ENCODE results near the gene IPO11. TPM values are rescaled to one million over a fixed set of nuclear protein-coding genes. Genes with fewer than 3 reads are reported as not detected.

Gene IPO11
- total RNA-seq, 1 experiment from 2014 or later, result 66.5 TPM

GRCh38 chr5:62590387-62590786 lies 177.8 kb downstream of the IPO11 start:
- no peak for TF ChIP-seq EZH2 (IDR thresholded peaks at IDR 0.05; ENCODE audit: borderline replicate concordance, low read depth, low read length, poor library complexity, severe bottlenecking)
- TF ChIP-seq CTCF (conservative IDR thresholded peaks at IDR 0.05; ENCODE audit: low read depth, low read length), result no peak
- ChIA-PET CTCF (no interaction called here), POLR2A (ENCODE audit: low non-redundant PET) (no interaction called here)
- peaks cover 17% of the 10 kb centered on the region for H3K36me3 ChIP-seq (ENCODE audit: insufficient read depth, low read length, poor library complexity, severe bottlenecking)
- DNase-seq (ENCODE audit: low spot score), result no peak
- no peaks in the 10 kb centered on the region for H3K9me3 ChIP-seq (ENCODE audit: low read depth, low read length, poor library complexity, severe bottlenecking)
- H3K4me3 ChIP-seq (ENCODE audit: low read depth, low read length, poor library complexity, severe bottlenecking), result no peak overlapping the region
- BruUV-seq (replicated peaks), result no TSS peak
- peak overlapping the region; percentile 2 for H3K27ac ChIP-seq (ENCODE audit: low read depth, low read length, poor library complexity, severe bottlenecking)
- H3K27me3 ChIP-seq (replicated peaks; ENCODE audit: insufficient read depth, low read depth, low read length, poor library complexity), result no peaks in the 10 kb centered on the region
- intact Hi-C loops (cut with micrococcal nuclease; ENCODE audit: unreplicated experiment), result no loop called here
- peaks cover 12% of the 10 kb centered on the region for H3K4me1 ChIP-seq (ENCODE audit: insufficient read depth, low read length, poor library complexity, severe bottlenecking)

- POLR2A ChIA-PET (ENCODE audit: low non-redundant PET), result no interaction called here
- H3K4me3 ChIP-seq (ENCODE audit: low read depth, low read length, poor library complexity, severe bottlenecking), result no peak overlapping the region
- intact Hi-C loops (cut with micrococcal nuclease; ENCODE audit: unreplicated experiment), result no loop called here
- peaks cover 12% of the 10 kb centered on the region for H3K4me1 ChIP-seq (ENCODE audit: insufficient read depth, low read length, poor library complexity, severe bottlenecking)
- H3K27me3 ChIP-seq (replicated peaks; ENCODE audit: insufficient read depth, low read depth, low read length, poor library complexity), result no peaks in the 10 kb centered on the region
- no peak for DNase-seq (ENCODE audit: low spot score)
- H3K9me3 ChIP-seq (ENCODE audit: low read depth, low read length, poor library complexity, severe bottlenecking), result no peaks in the 10 kb centered on the region
- peaks cover 17% of the 10 kb centered on the region for H3K36me3 ChIP-seq (ENCODE audit: insufficient read depth, low read length, poor library complexity, severe bottlenecking)
- no peak overlapping the region for H3K27ac ChIP-seq (ENCODE audit: low read depth, low read length, poor library complexity, severe bottlenecking)
- CTCF ChIA-PET, result no interaction called here
- TF ChIP-seq EZH2 (IDR thresholded peaks at IDR 0.05; ENCODE audit: borderline replicate concordance, low read depth, low read length, poor library complexity, severe bottlenecking), result no peak
- TF ChIP-seq CTCF (conservative IDR thresholded peaks at IDR 0.05; ENCODE audit: low read depth, low read length), result no peak
- BruUV-seq (replicated peaks), result no TSS peak
Measured at GRCh38 chr5:62592558-62592957, 180.0 kb downstream of the IPO11 start.

- BruUV-seq (replicated peaks), result no TSS peak
- Histone ChIP-seq H3K4me3 (ENCODE audit: low read depth, low read length, poor library complexity, severe bottlenecking) (no peak overlapping the region), H3K4me1 (ENCODE audit: insufficient read depth, low read length, poor library complexity, severe bottlenecking) (peaks cover 12% of the 10 kb centered on the region), H3K27me3 (replicated peaks; ENCODE audit: insufficient read depth, low read depth, low read length, poor library complexity) (no peaks in the 10 kb centered on the region), H3K9me3 (ENCODE audit: low read depth, low read length, poor library complexity, severe bottlenecking) (no peaks in the 10 kb centered on the region), H3K27ac (ENCODE audit: low read depth, low read length, poor library complexity, severe bottlenecking) (no peak overlapping the region), H3K36me3 (ENCODE audit: insufficient read depth, low read length, poor library complexity, severe bottlenecking) (peaks cover 17% of the 10 kb centered on the region)
- DNase-seq (ENCODE audit: low spot score), result no peak
- ChIA-PET POLR2A (ENCODE audit: low non-redundant PET) (no interaction called here), CTCF (no interaction called here)
- no peak for TF ChIP-seq CTCF (conservative IDR thresholded peaks at IDR 0.05; ENCODE audit: low read depth, low read length)
- no peak for TF ChIP-seq EZH2 (IDR thresholded peaks at IDR 0.05; ENCODE audit: borderline replicate concordance, low read depth, low read length, poor library complexity, severe bottlenecking)
- intact Hi-C loops (cut with micrococcal nuclease; ENCODE audit: unreplicated experiment), result no loop called here
Measured at GRCh38 chr5:62593331-62593730, 180.8 kb downstream of the IPO11 start.

Data from A673 (cell line).